Ishikawa (cell line): ENCODE results near the gene GLIS1.

Source experiments
- CREB1 ChIP-seq: IDR thresholded peaks from 2 replicates; pipeline ENCODE4 v1.6.1; 2012; ENCODE audit warnings: low read depth
- EP300 ChIP-seq: IDR thresholded peaks from 2 replicates; pipeline ENCODE4 v1.6.1; 2012; ENCODE audit warnings: borderline replicate concordance
- MAX ChIP-seq: IDR thresholded peaks from 2 replicates; pipeline ENCODE4 v1.6.1; 2012
- TAF1 ChIP-seq: IDR thresholded peaks from 2 replicates; pipeline ENCODE4 v1.6.1; 2012; ENCODE audit warnings: low read depth, mild to moderate bottlenecking
- TCF12 ChIP-seq: IDR thresholded peaks from 2 replicates; pipeline ENCODE4 v1.6.1; 2012; ENCODE audit warnings: low read depth
- TEAD4 ChIP-seq: IDR thresholded peaks from 2 replicates; pipeline ENCODE4 v1.6.1; 2012
- USF1 ChIP-seq: IDR thresholded peaks from 2 replicates; pipeline ENCODE4 v1.6.1; 2012

GRCh38 chr1:53660666-53661065, 78.3 kb downstream of the GLIS1 start:
- TF ChIP-seq CREB1 (no peak), EP300 (no peak), USF1 (no peak), TCF12 (no peak), TAF1 (no peak), MAX (no peak), TEAD4 (no peak)
